ENCODE results near the gene TXNRD2.

GRCh38 chr22:19986011-19986409 lies 44.4 kb upstream of the TXNRD2 start:
- no peak for TF ChIP-seq POLR2A (IDR thresholded peaks at IDR 0.05)
- no peak for TF ChIP-seq CTCF (IDR thresholded peaks at IDR 0.05)

Measured in right lobe of liver (tissue), 4 donors.